SK-N-SH (cell line): ENCODE measurements around the gene CRIM1. TPM values are rescaled to one million over a fixed set of nuclear protein-coding genes. Genes with fewer than 3 reads are reported as not detected.

ENCODE experiments used
- CTCF ChIA-PET: fragments of 300-600, 350-600 bp; formaldehyde crosslinking; extraction: SDS; loops from one replicate; lab custom pipeline; 2021; lab: Yijun Ruan, JAX
- POLR2A ChIA-PET: fragments of 350-600 bp; sonication (Branson Sonifier 250); formaldehyde crosslinking; extraction: SDS; loops from one replicate; lab custom pipeline; 2020; ENCODE audit warnings: antibody characterized with exemption, inconsistent platforms; lab: Yijun Ruan, JAX
- DNase-seq: peaks from one replicate; pipeline ENCODE4 v3.0.0; 2012
- H2AFZ ChIP-seq: fragments of 200-600 bp; sonication (generic); 2 replicates; pipeline ENCODE4 v1.8.1; 2016; ENCODE audit warnings: antibody characterized with exemption, mild to moderate bottlenecking, low read depth
- H3F3A ChIP-seq: fragments of 200-600 bp; sonication (generic); replicated peaks from 2 replicates; pipeline ENCODE3; 2016; ENCODE audit warnings: antibody characterized with exemption, mild to moderate bottlenecking; ENCODE audit not compliant: insufficient read depth
- H3K27ac ChIP-seq, 2 experiments: fragments of 200-500 bp in 1 of 2; fragments of 200-600 bp in 1 of 2; sonication (Bioruptor generic) in 1 of 2; sonication (generic), shearing (Covaris generic) in 1 of 2; 2 replicates each; pipeline versions ENCODE4 v1.5.1 to v1.6.1; 2014 to 2016; ENCODE audit warnings: low read depth in 2 of 2, inconsistent platforms in 1 of 2, low read length in 1 of 2, mild to moderate bottlenecking in 1 of 2, mixed read lengths in 1 of 2
- H3K27me3 ChIP-seq: fragments of 200-600 bp; sonication (generic), shearing (Covaris generic); 2 replicates; pipeline ENCODE4 v1.6.1; 2016; ENCODE audit warnings: mixed run types; ENCODE audit not compliant: insufficient read depth
- H3K36me3 ChIP-seq, 2 experiments: fragments of 200-500 bp in 1 of 2; fragments of 200-600 bp in 1 of 2; sonication (Bioruptor generic) in 1 of 2; sonication (generic) in 1 of 2; replicated peaks in 1 of 2; 2 replicates each; pipeline versions ENCODE3 to v1.5.1; 2014 to 2016; ENCODE audit warnings: low read length in 1 of 2, mild to moderate bottlenecking in 1 of 2; ENCODE audit not compliant: insufficient read depth in 2 of 2, control insufficient read depth in 1 of 2
- H3K4me1 ChIP-seq, 2 experiments: fragments of 200-500 bp in 1 of 2; fragments of 200-600 bp in 1 of 2; sonication (Bioruptor generic) in 1 of 2; sonication (generic), shearing (Covaris generic) in 1 of 2; 2 replicates each; pipeline versions ENCODE4 v1.5.1 to v1.6.1; 2014 to 2016; ENCODE audit warnings: low read depth in 1 of 2, low read length in 1 of 2, mixed run types in 1 of 2; ENCODE audit not compliant: insufficient read depth in 2 of 2, control insufficient read depth in 1 of 2
- H3K4me2 ChIP-seq: fragments of 200-600 bp; sonication (generic), shearing (Covaris generic); 2 replicates; pipeline ENCODE4 v1.6.1; 2017; ENCODE audit warnings: mixed run types
- H3K4me3 ChIP-seq, 2 experiments: fragments of 200-500 bp in 1 of 2; fragments of 200-600 bp in 1 of 2; sonication (Bioruptor generic) in 1 of 2; sonication (generic), shearing (Covaris generic) in 1 of 2; 2 replicates each; pipeline versions ENCODE4 v1.5.1 to v1.8.1; 2014 to 2016; ENCODE audit warnings: low read depth in 2 of 2, inconsistent platforms in 1 of 2, low read length in 1 of 2, mild to moderate bottlenecking in 1 of 2, mixed read lengths in 1 of 2, moderate library complexity in 1 of 2
- H3K79me2 ChIP-seq: fragments of 200-600 bp; sonication (generic); 2 replicates; pipeline ENCODE4 v1.8.1; 2017; ENCODE audit warnings: mild to moderate bottlenecking; ENCODE audit not compliant: insufficient read depth
- H3K9ac ChIP-seq: fragments of 200-600 bp; sonication (generic); 2 replicates; pipeline ENCODE4 v1.6.1; 2017; ENCODE audit warnings: mixed run types
- H3K9me2 ChIP-seq: fragments of 200-600 bp; sonication (generic); 2 replicates; pipeline ENCODE4 v1.6.1; 2017; ENCODE audit warnings: mixed run types
- H3K9me3 ChIP-seq: fragments of 200-600 bp; sonication (generic); 2 replicates; pipeline ENCODE4 v1.6.1; 2017; ENCODE audit warnings: mixed run types, mild to moderate bottlenecking, moderate library complexity
- H4K20me1 ChIP-seq: fragments of 200-600 bp; sonication (generic); 2 replicates; pipeline ENCODE4 v1.6.1; 2017; ENCODE audit warnings: mild to moderate bottlenecking, mixed run types; ENCODE audit not compliant: insufficient read depth
- ELF1 ChIP-seq: IDR thresholded peaks from 2 replicates; pipeline ENCODE4 v1.4.0; 2012
- EP300 ChIP-seq, 2 experiments: IDR thresholded peaks; 2 replicates each; pipeline versions ENCODE4 v1.4.0 to v1.6.1; 2012; ENCODE audit warnings: borderline replicate concordance in 1 of 2, low read depth in 1 of 2, low read length in 1 of 2
- FOSL2 ChIP-seq: IDR thresholded peaks from 2 replicates; pipeline ENCODE4 v1.4.0; 2012; ENCODE audit warnings: low read depth, mild to moderate bottlenecking, moderate library complexity, borderline replicate concordance
- FOXJ3 ChIP-seq: sonication (generic); formaldehyde crosslinking; IDR thresholded peaks from 2 replicates; pipeline ENCODE4 v1.5.1; 2020; ENCODE audit warnings: mild to moderate bottlenecking, missing genetic modification reagents
- GABPA ChIP-seq: IDR thresholded peaks from 2 replicates; pipeline ENCODE4 v1.4.0; 2012; ENCODE audit warnings: low read depth, mild to moderate bottlenecking
- GATA2 ChIP-seq: sonication (generic); formaldehyde crosslinking; IDR thresholded peaks from 2 replicates; pipeline ENCODE4 v1.5.0; 2020; ENCODE audit warnings: mild to moderate bottlenecking, missing genetic modification reagents
- MXI1 ChIP-seq: IDR thresholded peaks from 2 replicates; pipeline ENCODE4 v1.6.1; 2012; ENCODE audit warnings: mild to moderate bottlenecking, low read depth, low read length, improper control_type of control experiment
- NFIC ChIP-seq: IDR thresholded peaks from 2 replicates; pipeline ENCODE4 v1.4.0; 2012; ENCODE audit warnings: borderline replicate concordance
- NRF1 ChIP-seq: IDR thresholded peaks from 2 replicates; pipeline ENCODE4 v1.6.1; 2012; ENCODE audit warnings: low read depth, mild to moderate bottlenecking, low read length
- POLR2AphosphoS5 ChIP-seq: IDR thresholded peaks from 2 replicates; pipeline ENCODE4 v1.6.1; 2012; ENCODE audit warnings: low read depth, low read length
- REST ChIP-seq: IDR thresholded peaks from 2 replicates; pipeline ENCODE4 v1.6.1; 2012; ENCODE audit warnings: mild to moderate bottlenecking, low read depth, low read length, moderate library complexity
- RFX5 ChIP-seq: IDR thresholded peaks from 2 replicates; pipeline ENCODE4 v1.6.1; 2012; ENCODE audit warnings: mild to moderate bottlenecking, improper control_type of control experiment, low read length
- RXRA ChIP-seq: IDR thresholded peaks from 2 replicates; pipeline ENCODE4 v1.4.0; 2012; ENCODE audit warnings: low read depth, mild to moderate bottlenecking, borderline replicate concordance
- SIN3A ChIP-seq: IDR thresholded peaks from 2 replicates; pipeline ENCODE4 v1.6.1; 2012; ENCODE audit warnings: low read depth, mild to moderate bottlenecking, low read length, moderate library complexity, borderline replicate concordance
- TAF1 ChIP-seq: IDR thresholded peaks from 2 replicates; pipeline ENCODE4 v1.6.1; 2012; ENCODE audit warnings: low read depth, mild to moderate bottlenecking, low read length, moderate library complexity, borderline replicate concordance
- TCF12 ChIP-seq: IDR thresholded peaks from 2 replicates; pipeline ENCODE4 v1.4.0; 2012
- WGBS: methylation state at CpG from one replicate; pipeline ENCODE4 v1.1.6; 2017; ENCODE audit warnings: low lambda C conversion rate; 5-methylcytosine and 5-hydroxymethylcytosine counted together
- polyA plus RNA-seq, 3 experiments: library from polyadenylated mRNA; depleted of rRNA; stranded (reverse); fragments of >200 nt; gene quantifications; 2 replicates each; pipeline ENCODE4 v1.2.3, GENCODE V29; 2012
- TF ChIP-seq, protein P1 (sequence below): fragments of 150-350 bp; IDR thresholded peaks from 2 replicates; pipeline ENCODE4 v1.6.1; 2016; ENCODE audit warnings: mild to moderate bottlenecking, low read depth, low read length
- TF ChIP-seq, protein P2 (sequence below): IDR thresholded peaks from 2 replicates; pipeline ENCODE4 v1.4.0; 2012; ENCODE audit warnings: low read depth
- TF ChIP-seq, protein P3 (sequence below): fragments of 150-350 bp; IDR thresholded peaks from 2 replicates; pipeline ENCODE4 v1.6.1; 2017; ENCODE audit warnings: antibody characterized with exemption, low read length, low read depth, borderline replicate concordance

The CRIM1 gene
- polyA plus RNA-seq, 1 of the 3 experiments (the other 2 are of a cell fraction) = 244 TPM

DNA sequence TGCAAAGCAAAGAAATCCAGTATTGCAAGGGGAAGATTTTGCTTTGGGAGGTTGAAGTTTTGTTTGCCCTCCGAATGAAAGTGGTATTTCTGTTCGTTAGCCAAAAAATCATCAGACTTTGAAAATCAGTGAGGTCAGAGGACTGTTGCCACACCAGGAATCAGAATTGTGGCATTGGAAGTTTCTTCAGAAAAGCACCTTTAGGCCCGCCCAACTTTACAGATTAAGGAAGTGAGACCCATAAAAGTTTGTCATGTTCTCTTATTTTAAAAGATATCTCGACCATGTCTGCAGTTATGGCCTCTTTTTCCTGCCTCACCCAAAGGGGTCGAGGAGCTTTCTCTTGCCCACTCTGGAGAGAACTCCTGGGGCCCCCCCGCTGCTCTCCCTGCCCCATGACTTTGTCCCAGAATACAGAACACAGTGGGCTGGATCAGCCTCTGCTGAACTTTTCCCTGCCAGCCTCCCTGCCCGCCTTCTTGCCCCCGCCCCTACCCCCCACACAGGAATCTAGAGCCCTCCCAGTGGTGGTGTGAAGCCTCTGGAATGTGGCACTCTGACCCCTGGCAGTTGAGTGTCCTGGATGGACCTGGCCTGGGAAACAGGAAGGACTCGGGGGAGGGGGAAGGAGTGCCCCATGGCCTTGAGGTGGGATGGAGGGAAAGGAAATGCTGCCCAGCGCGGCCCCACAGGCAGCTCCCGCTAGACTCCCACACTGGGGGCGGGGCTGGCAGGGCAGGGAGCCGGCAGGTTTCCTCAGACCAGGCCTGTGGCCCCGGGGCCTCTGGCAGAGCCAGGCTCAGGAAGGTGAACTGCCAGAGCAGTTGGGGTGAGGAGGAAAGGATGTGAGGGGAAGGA is 25.3 kb downstream of the CRIM1 start (continued):
- TF ChIP-seq, protein P1, sequence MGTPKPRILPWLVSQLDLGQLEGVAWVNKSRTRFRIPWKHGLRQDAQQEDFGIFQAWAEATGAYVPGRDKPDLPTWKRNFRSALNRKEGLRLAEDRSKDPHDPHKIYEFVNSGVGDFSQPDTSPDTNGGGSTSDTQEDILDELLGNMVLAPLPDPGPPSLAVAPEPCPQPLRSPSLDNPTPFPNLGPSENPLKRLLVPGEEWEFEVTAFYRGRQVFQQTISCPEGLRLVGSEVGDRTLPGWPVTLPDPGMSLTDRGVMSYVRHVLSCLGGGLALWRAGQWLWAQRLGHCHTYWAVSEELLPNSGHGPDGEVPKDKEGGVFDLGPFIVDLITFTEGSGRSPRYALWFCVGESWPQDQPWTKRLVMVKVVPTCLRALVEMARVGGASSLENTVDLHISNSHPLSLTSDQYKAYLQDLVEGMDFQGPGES = no peak
- peak; percentile 59; the same call in 1 of the 2 replicates for TF ChIP-seq REST
- TF ChIP-seq RFX5 = no peak
- TF ChIP-seq, protein P2, sequence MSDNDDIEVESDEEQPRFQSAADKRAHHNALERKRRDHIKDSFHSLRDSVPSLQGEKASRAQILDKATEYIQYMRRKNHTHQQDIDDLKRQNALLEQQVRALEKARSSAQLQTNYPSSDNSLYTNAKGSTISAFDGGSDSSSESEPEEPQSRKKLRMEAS = peak; percentile 79
- no peak for TF ChIP-seq GABPA
- no peak for TF ChIP-seq NRF1
- peak; percentile 24 for TF ChIP-seq POLR2AphosphoS5
- peak in 1 of 2 experiments; percentile 87; a peak in 2 of 4 replicates for TF ChIP-seq EP300 (IDR thresholded peaks at IDR 0.05; ENCODE audit: borderline replicate concordance in 1 of 2, low read depth in 1 of 2, low read length in 1 of 2)

DNA sequence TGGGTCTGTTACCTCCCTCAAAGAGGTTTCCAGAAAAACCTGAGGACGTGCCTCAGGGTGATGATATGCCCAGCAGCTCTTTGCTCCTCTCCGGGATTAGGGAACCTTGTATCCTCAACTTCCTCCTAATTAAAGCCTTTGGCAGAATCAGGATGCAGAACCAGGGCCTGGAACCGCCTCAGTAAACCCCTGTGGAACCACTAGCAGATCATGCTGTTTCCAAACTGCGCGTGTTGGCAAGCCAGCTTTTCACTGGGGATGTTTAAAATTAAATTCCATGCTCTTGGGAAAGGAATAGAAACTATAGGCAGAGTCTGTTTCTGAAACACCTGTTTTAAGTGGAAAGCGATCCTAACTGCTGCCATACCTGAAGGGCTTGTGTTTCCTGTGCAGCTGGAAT is 26.4 kb downstream of the CRIM1 start:
- peaks cover 17 to 43% of the 10 kb centered on the region in 2 experiments for H3K36me3 ChIP-seq
- peaks cover 70% of the 10 kb centered on the region for H3F3A ChIP-seq
- H3K4me2 ChIP-seq = peak overlapping the region; percentile 62; the same call in 1 of the 2 replicates
- H3K79me2 ChIP-seq = peaks cover 100% of the 10 kb centered on the region
- no peak overlapping the region for H2AFZ ChIP-seq
- H3K9me3 ChIP-seq = no peaks in the 10 kb centered on the region
- peak overlapping the region in 1 of 2 experiments; percentile 96; a peak in 2 of 4 replicates for H3K27ac ChIP-seq
- ChIA-PET CTCF (interaction anchor here (1.0 kb wide), 1 partner anchor 29 kb away, joined by 3 read pairs; no protein-coding TSS in a partner anchor), POLR2A (no interaction called here)
- 77% methylated on average over 6 of the region's 6 CpGs for WGBS
- H3K9ac ChIP-seq = no peak overlapping the region
- no peak overlapping the region for H3K4me3 ChIP-seq
- H3K9me2 ChIP-seq = no peaks in the 10 kb centered on the region
- no peak for DNase-seq
- H3K27me3 ChIP-seq = no peaks in the 10 kb centered on the region
- no peak for TF ChIP-seq NFIC
- no peak for TF ChIP-seq TAF1
- no peak for TF ChIP-seq GABPA
- TF ChIP-seq RXRA = no peak
- TF ChIP-seq, protein P3, sequence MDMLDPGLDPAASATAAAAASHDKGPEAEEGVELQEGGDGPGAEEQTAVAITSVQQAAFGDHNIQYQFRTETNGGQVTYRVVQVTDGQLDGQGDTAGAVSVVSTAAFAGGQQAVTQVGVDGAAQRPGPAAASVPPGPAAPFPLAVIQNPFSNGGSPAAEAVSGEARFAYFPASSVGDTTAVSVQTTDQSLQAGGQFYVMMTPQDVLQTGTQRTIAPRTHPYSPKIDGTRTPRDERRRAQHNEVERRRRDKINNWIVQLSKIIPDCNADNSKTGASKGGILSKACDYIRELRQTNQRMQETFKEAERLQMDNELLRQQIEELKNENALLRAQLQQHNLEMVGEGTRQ = no peak
- TF ChIP-seq MXI1 = no peak
- TF ChIP-seq NRF1 = no peak
- TF ChIP-seq FOXJ3 (CRISPR knock-in tag) = no peak
- no peak for TF ChIP-seq RFX5
- no peak for TF ChIP-seq REST
- TF ChIP-seq, protein P2 = no peak
- no peak for TF ChIP-seq TCF12
- TF ChIP-seq ELF1 = no peak
- TF ChIP-seq SIN3A = no peak
- no peak for TF ChIP-seq FOSL2
- no peak for TF ChIP-seq GATA2 (CRISPR knock-in tag)
- H3K4me1 ChIP-seq = peaks cover 2 to 65% of the 10 kb centered on the region in 2 experiments
- H4K20me1 ChIP-seq = peaks cover 55% of the 10 kb centered on the region
